DMS 273 (cell line): ENCODE data around the gene FAM53B.
A peak's percentile ranks its signal among the peaks of the same experiment; 100 is the strongest.
"Not testable (repeated sequence)": the region's sequence is repeated elsewhere in the genome, so short reads cannot be mapped to it uniquely, and the experiment has no call there.

Experiments used
- DNase-seq: peaks from one replicate; lab custom pipeline; 2025; ENCODE audit not compliant: unreplicated experiment; lab: John Stamatoyannopoulos, UW

Gene FAM53B

DNA sequence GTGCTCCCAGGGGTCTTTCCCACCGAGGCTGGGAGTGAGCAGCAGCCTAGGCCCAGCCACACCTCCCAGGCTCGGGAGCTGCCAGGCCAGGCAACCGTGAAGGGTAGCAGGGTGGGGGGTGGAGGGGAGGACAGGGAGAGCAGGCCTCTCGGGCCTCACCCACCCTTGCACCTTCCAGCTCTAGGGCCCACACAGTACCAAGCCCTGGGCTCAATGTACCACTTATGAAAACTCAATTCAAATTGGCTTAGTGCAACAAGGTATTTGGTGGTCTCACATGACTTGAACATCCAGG, 127.4 kb downstream of the FAM53B start:
- no peak for DNase-seq

DNA sequence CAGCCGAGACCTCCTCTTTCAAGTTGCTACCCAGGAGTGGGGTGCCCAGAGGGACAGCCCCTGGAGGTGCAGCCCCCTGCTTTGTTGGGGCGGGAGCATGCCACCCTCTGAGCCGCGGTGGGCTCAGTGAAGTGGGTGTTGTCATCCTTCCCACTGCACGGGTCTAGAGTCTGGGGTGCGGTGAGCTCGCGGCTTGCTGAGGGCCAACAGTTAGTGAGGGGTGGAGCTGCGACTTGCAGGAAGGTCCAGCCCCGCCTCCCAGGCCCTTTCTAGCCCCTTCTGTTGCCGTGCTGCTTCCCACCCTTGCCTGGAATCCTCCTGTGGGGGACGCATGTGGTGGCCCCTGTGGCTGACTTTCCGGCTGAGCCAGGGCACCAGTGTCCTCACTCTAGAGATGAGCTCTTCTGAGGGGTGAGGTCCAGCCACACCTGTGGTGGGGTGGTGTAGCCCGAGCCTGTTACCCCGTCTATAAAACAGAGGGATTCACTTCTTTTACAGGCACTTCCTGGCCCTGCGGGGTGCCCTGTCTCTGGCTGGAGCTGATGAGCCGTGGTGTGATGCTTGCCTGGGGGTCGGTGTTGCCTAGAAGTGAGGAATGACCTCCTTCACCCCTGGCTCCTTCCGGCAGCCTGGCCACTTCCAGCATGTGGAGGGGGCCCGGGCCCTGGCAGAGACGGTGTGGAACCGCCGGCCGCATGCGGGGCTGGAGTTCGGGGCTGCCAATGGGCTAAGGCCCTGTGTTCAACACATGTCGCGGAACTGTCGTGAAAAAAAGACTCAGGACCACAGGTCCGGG, 127.9 kb downstream of the FAM53B start:
- DNase-seq, result no peak

DNA sequence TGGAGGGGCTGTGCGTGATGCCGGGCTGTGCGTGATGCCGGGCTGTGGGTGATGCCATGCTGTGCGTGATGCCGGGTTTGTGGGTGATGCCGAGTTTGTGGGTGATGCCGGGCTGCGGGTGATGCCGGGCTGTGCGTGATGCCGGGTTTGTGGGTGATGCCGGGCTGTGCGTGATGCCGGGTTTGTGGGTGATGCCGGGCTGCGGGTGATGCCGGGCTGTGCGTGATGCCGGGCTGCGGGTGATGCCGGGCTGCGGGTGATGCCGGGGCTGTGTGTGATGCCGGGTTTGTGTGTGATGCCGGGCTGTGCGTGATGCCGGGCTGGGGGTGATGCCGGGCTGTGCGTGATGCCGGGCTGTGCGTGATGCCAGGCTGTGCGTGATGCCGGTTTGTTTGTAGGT, 128.9 kb downstream of the FAM53B start:
- DNase-seq, result no peak

DNA sequence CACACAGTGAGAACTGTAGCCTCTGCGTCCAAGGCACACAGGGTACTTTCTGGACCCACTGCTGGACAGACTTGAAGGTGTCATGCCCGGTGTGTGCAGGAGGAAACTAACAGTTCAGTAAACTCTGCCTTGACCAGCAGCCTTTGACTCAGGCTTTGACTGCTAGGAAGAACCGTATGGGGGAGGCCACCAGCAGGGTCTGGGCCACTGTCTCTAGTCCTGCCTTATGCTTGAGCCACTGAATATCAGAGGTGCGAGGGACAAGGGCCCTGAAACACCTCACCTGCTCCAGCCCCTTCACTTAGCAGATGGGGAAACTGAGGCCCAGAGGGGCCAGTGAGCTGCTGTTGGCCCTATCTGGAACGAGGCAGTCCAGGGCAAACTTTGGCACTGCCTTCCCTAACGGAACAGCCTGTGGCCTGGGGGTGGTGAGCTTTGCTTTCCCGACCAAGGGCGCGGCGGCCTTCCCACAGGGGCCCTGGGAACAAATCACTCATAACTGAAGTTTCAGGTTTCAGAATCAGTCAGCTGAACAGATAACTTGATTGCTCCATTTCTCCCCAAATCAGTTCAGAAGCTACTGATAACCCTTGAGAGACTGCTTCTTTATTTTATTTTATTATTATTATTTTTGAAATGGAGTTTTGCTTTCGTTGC, 130.0 kb downstream of the FAM53B start:
- DNase-seq, result no peak

DNA sequence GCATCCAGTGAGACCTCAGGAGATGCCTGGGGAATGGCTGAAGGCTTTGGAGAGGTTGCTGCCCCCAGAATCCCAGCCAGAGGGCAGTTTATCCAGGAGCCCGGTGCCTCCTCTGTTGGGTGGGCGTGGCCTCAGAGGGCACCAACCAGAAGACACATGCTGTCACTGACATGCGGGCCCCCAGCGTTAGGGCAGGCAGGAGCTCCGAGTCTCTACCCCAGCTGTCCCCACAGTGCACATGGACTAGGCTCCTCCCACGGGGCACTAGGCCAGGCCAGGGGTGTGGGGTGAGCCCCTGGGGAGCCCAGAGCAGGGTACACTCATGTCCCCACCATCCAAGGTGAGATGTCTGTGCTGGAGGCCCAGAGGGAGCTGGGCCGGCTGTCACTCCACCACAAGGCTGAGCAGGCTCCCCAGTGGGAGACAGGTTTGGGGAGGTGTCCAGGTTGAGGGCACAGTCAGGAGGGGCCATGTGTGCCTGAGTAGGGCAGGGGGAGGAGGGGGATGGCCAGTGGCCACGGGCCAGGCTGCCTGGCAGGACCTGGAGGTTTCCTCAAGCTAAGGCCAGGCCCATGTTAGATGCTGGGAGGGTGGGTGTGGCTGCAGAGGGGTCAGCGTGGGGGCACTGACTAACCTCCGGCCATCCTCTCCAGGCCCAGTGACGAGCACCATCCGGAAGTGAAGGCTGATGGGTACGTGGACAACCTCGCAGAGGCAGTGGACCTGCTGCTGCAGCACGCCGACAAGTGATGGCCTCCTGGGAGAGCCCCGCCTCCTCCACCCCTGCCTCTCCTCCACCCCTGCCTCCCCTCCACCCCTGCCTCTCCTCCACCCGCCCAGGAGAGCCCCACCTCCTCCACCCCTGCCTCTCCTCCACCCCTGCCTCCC, 131.3 kb downstream of the FAM53B start:
- peak; percentile 86 for DNase-seq

DNA sequence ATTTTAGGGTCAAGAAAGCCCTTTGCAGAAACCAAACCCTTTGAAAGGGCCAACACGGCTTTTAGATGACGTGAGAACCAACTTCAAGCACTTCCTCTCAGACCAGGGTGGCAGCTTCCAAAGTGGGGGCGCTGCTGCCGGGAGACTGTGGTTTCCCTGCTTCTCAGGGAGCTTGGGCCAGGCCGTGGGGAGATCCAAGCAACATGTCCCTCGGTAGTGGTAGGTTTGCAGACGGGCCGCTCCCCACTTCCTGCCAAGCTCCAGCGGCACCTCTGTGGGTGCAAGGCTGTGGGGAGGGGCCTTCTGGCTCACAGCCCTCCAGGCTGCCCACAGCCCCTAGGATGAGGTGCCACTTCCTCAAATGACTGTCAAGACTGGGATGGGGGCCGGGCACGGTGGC, 132.4 kb downstream of the FAM53B start:
- DNase-seq, result no peak

DNA sequence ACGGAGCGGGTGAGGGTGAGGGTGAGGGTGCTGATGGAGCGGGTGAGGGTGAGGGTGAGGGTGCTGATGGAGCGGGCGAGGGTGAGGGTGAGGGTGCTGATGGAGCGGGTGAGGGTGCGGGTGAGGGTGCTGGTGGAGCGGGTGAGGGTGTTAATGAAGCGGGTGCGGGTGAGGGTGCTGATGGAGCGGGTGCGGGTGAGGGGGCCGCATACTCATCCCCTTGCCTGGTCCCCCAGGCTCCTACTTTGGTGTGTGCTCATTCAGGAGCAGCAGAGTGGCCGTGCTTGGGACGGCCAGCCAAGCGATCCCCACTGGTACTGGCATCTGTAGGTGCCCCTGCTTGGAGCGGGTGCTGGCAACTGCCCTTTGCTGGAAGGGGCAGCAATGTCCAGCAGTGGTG, 133.3 kb downstream of the FAM53B start:
- DNase-seq, result not testable (repeated sequence)

DNA sequence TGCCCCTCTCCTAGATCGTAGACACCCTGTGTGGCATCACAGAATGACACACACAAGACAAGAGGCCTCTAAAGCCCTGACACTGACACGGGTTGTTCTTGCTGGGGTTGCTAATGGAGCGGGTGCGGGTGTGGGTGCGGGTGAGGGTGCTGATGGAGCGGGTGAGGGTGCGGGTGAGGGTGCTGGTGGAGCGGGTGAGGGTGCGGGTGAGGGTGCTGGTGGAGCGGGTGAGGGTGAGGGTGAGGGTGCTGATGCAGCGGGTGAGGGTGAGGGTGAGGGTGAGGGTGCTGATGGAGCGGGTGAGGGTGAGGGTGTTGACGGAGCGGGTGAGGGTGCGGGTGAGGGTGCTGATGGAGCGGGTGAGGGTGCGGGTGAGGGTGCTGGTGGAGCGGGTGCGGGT, 134.0 kb downstream of the FAM53B start:
- DNase-seq, result not testable (repeated sequence)

DNA sequence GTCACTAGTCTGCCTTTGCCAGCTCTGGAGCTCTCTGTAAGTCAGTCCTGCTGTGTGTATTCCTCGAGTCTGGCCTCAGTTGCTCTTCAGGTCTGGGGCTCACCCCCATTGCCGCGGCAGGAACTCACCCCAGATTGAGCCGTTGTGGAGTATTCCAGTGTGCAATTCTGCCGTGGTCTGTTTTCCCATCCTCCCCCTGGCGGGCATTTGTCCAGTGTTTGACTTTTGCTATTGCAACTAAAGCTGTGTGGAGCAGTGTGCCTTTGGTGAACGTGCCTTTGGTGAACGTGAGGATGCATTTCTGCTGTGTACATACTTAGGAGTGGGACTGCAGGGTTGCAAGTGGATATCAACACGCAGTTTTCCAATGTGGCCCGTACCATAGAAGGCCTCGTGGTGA, 134.5 kb downstream of the FAM53B start:
- DNase-seq, result no peak

DNA sequence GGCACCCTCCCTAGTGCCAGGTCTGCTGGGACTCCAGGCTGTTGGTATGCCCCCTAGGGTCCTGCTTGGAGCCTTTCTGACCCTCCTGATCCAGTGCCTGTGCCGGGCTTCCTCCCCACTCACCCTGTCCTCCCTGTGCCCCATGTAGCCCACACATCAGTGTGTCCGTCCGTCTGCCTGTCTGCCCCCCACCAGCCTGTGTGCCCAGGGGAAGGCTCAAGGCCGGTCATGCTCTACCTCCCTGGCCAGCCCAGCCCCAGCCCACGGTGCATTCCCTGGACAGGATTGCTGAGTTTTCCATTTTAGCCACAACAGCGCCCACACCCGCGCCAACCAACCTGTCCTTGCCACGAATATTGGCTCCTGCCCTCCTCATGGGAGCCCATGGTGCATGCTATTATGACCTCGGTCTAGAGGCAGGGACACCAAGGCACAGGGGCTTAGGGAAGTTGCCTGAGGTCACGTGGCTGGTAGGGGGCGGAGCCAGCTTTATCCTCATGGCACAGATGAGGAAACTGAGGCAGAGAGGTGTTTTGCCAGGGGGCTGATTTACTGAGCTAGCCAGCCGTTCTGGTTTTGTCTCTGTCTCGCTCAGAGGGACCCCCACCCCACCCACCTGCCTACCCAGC, 136.0 kb downstream of the FAM53B start:
- no peak for DNase-seq

DNA sequence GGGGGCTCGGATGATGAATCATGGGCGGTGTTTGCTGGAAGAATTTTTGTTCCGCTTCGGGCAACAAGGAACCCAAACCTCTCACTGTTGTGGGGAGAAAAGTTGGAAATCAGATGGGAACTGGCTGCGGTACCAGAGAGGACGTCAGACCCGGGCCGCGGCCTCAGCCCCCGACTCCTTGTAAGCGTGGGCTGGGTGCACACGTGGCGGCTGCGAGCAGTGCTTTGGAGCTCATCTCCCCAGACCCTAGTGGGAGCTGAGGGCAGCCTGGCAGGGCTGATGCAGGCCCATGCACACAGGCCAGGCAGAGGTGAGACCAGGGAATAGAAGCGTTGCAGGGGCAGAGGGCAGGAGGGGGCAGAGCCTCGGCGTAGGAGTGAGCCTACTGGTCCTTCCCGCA, 136.5 kb downstream of the FAM53B start:
- no peak for DNase-seq

DNA sequence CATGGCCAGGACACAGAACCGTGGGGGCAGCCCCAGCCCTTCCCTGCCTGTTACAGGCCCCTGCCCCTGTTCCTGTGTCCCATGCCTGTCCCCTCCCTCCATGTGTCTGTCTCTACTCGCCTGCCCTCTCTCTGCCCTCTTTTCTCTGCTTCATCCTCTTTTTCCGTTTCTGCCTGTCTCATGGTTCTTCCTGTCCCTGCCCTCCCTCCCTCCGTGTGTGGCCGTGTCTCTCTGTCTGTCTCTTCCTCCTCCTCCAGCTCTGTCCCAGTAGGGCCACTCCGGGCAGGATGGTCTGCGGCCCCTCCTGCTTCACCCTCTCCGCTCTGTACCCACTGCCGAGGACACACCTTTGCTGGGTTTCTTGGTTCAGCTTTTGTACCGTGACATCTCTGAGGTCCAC, 137.4 kb downstream of the FAM53B start:
- DNase-seq, result no peak

DNA sequence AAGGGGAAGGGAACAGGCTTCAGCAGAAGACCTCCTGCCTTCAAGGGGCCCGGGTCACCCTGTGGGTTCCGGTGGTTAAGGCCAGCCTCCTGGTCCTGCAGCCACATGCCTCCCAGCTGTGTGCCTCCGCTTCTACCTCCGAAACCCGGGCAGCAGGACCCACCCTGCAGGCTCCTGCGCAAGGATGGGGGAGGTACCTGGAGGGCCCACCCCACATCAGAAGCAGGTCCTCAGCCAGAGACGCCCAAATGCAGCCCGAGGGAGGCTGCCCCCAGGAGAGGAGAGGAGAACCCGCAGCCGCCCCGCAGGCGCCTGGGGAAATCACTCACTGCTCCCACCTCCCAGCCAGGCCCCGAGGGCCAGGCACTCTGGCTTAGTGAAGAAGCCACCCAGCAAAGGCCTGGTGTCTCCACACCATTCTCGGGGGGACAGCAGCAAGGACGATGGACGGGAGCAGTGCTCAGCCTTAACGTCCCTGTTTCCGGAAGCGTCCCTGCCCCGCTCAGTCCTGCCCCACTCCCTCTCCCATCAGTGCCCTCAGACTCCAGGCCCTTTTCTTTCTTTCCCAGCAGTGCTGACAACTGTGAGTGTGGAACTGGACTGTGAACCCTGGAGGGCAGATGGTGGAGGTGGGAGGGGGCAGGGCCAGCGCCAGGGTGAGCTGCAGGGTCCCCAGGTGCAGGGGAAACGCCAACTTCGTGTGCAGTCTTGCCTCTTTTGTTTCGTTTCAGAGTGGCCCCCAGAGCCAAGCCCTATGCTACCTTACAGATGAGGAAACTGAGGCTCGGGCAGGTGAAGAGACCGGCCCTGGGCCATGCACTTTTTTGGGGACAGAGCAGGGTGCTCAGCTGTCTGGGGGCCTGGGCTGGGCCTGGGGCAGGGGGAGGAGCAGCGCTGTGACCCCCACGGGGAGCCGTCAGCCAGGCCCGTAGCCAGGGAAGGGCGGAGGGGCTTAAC, 138.0 kb downstream of the FAM53B start:
- no peak for DNase-seq

DNA sequence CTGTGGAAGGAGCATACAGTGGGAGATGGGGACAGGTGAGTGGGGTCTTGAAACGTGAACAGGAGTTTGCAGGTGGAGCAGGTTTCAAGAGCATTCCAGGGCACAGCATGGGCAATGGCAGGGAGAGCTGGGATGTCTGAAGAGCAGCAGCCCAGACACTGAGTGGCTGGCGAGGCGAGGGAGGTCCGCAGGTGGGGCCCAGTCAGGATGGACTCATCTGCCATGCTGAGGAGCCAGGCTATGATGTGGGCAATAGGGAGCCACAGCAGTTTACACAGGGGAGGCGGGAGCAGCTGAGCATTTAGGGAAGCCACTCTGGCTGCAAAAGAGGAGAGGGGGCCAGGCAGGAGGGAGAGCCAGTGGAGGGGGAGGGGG, 138.7 kb downstream of the FAM53B start:
- DNase-seq, result no peak

DNA sequence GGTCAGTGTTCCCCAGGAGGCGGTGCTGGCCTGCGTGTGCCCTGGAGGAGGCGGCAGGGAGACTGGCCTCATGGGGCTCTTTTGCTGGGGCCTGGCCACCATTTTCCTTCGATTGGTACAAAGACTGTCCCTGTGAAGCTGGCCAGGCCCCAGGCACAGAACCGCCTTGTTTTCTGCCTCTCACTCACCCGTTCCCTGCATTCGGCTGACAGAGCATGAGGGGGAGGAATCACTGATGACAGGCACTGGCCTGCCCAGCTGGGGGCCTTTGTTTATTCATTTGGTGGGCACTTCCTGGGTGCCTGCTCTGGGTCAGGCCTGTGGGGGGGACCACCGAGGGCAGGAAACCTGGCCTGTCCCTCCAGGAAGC, 139.2 kb downstream of the FAM53B start:
- no peak for DNase-seq

DNA sequence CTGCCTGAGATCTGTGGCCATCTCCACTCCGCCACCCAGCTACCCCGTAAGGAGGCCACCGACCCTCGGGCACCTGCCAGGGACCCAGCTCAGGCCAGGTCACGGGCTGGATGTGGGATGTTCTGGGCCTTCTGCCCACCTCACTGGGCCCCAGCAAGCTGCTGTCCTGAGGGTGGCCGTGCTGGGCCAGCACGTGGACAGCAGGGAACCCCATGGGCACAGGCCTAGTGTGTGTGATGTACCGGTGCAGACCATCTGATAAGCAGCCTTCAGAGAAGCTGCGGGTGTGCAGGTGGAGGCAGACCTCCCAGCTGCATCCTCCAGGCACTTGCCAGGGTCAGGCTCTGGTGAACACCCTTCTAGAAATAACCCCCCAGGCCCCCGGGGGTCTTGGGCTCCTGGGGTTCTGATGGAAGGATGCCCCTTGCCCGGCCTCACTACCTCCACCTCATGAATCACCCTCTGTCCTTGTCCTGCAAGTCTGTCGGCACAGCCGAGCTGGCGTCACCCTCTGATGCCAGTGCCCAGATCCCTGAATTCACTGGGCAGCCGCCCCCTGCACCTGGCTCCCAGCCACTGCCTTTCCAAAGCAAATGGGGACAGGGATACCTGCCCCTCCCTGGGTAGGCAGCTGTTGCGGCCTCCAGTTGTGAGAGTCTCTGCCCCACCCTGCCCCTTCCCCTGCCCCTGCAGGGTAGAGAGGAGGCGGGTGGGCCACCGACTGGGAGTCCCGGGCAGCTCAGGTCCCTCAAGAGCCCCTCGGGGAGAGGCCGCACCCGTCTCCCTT, 139.8 kb downstream of the FAM53B start:
- DNase-seq, result no peak

DNA sequence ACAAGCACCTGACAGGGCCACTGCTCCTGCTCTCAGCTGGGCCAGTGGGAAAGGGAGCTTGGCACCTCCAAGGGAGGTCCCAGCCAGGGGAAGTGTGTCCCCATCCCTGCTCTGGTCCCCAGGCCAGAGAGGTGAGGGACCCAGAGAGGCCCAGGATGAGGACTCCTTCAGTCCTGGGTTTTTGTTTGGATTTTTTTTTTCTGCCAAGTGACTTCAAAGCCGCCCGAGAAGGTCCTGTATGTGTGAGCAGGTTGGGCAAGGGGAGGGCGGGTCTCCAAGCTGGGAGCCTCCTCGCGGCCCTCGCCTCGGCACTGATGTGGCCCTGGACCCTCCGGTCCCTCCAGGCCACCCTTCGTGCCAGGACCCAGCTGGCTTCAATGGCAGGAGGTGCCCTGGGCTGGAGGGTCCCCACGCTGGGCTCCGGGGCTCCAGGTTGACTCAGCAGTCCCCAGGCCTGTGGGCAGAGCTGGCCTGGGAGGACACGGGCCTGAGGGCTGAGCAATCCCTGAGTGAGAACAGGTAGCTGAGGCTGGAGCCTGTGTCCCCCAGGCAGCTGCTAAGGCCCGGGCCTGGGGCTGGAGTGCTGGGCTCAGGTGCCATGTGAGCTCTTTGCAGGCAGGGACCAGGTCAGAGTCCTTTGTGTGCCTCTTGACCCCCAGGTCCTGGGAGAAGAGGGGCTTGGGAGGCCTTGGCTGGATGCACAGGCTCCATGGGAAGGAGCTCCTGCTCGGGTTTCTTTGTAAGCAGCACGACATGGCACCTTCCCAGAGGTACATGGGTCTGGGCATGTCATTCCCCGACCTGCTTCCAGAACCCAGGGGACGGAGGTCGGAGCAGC, 140.6 kb downstream of the FAM53B start:
- DNase-seq, result no peak

DNA sequence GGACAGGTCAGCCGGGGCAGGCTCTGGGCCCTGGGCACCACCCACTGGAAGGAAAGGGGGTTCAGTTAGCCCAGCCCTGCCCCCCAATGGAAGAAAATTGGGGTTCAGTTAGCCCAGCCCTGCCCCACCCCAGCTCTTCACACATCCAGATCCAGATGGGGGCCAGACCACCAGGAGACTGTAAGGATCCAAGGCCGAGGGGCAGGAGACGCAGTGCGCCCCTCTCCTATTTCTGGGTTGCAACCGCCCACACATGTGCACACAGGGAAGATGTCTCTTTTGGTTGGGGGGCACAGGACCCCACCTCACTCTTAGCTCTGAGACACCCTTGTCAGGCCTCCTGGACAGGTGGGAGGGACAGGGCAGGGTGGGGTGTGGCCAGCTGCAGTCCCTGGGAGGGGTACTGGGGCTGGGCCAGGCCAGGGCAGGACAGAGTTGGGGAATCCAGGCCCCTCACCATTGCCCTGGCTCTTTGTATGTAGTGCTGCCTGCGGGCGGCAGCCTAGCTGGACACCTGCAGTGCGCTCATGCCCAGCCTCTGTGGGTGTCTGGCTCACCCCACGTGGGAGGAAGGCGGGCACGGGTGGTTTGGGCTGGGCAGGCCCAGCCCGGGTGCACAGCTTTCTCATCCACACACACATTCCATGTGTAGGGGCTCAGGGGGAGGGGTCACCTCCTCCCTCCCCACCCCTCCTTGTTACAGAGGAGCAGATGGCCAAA, 141.4 kb downstream of the FAM53B start:
- DNase-seq, result peak; percentile 12
